CD4-positive, alpha-beta T cell treated with Interleukin-2 at 100 ng/mL for 4 hours (primary cell): ENCODE measurements around the gene TCL1B.
"Not testable (repeated sequence)": the region's sequence is repeated elsewhere in the genome, so short reads cannot be mapped to it uniquely, and the experiment has no call there.

ENCODE experiments used
- DNase-seq: peaks from one replicate; pipeline ENCODE4 v3.0.0-alpha.2; 2020; ENCODE audit warnings: low spot score

TCL1B gene, protein sequence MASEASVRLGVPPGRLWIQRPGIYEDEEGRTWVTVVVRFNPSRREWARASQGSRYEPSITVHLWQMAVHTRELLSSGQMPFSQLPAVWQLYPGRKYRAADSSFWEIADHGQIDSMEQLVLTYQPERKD

DNA sequence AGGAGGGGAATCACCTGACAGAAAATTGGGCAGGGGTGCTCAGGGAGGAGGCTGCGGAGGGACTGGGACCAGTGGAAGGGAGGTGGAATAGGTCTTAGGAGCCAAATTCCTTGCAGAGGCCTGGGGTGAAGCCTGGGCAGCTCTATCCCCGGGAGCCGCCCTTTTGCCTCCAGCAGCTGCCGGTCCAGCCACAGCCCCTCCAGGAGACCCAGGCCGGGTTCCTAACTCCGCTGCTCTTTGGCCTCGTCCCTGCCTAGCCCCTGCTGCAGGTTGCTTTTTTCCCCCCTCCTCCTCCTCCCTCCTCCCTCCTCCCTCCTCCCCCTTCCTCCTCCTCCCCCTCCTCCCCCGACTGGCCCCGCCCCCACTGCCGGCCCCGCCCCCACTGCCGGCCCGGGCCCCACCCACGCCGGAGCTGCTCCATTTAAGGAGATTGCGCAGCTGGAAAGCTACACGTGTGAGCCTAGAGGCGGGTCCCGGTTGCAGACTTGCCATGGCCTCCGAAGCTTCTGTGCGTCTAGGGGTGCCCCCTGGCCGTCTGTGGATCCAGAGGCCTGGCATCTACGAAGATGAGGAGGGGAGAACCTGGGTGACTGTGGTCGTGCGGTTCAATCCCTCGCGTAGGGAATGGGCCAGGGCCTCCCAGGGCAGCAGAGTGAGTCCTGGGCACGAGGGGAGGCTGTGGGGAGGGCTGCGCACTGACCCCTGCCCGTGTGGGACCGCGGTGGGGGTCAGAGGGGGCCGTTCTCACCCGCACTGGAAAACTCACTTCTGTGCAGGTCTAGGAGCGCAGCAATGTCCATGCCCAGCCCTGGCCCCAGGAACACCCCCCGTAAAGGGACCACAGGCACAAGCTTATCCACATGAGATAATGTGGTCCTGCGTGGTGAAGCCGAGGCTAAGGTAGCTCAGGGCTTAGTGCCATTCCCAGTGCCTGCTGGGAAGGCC, at the start of gene TCL1B:
Gene TCL1B, plus strand, starts transcription at position 449 of the 945 bp plus-strand sequence. Its CDS starts 42 bp downstream, at position 491.
- no peak for DNase-seq

- no peak for DNase-seq
Measured at GRCh38 chr14:95644981-95645380, 41.2 kb upstream of the TCL1B start.

GRCh38 chr14:95645389-95645996, 40.7 kb upstream of the TCL1B start:
- no peak for DNase-seq

DNA sequence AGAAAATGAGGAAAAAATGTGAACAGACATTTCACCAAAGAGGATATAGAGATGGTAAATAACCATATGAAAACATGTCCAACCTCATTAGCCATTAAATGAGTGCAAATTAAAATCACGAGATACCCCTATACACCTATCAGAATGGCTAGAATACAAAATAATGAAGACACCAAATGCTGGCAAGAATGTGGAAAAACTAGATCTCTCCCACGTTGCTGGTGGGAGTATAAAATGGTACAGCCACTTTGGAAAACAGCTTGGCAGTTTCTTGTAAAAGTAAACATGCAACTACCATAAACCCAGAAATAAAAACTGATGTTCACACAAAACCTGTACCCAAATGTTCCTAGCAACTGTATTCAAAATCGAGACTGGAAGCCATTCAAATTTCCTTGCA, 38.3 kb upstream of the TCL1B start:
- DNase-seq: no peak

GRCh38 chr14:95649230-95649629, 37.0 kb upstream of the TCL1B start:
- no peak for DNase-seq

DNA sequence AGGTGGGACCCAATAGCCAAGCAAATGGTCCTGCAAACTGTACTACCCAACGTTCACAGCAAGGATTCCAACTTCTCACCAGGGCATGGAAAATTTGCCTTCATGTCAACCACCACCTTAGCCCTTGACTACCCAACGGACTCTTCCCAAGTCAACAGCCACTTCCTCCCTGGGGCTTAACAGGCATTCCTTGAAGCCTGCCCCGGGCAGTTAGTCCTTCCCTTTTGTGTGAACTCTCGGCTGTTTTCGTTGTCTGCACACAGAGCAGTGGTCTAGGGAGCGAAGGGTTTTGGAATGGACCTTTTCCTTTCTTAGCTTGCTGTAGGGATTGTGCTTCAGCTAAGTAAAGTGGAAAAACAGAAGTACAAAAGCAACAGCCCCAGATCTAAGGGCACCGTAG, 35.2 kb upstream of the TCL1B start:
- no peak for DNase-seq

DNA sequence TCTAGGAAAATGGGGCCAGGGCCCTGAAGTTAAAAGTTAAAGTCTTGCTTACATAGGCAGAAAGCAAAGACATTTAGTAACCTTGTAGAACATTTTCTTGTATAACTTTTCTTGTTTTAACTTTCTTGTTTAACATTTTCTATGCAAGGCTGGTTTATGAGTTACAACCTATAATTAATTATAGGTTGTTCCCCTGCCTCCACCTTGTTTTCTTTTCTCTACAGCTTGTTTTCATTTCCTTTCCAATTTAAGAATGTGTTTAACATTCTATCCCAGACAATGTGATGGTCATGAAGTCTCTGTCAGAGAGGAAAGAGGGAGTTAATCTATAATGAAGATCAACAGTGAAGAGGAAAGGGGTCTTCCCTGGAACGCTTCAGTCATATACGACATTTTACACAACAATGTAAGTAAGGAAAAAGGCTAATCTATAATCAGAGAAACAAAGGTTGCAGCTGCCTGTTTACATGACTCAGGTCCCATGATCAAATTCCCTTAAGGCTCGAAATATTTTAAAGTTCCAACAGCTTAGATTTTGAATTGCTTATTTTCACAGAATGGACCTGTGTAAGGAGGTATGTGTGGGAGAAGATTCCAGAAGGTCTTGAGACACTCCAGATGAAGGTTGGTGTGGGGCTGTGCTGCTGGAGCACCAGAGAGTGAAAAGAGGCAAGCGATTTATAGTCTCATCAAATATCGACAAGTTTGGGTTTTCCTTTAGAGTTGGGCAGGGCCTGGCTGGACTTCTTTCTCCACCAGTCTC, 34.2 kb upstream of the TCL1B start:
- DNase-seq: no peak

GRCh38 chr14:95652690-95653089, 33.5 kb upstream of the TCL1B start:
- DNase-seq: no peak

GRCh38 chr14:95655461-95655860, 30.8 kb upstream of the TCL1B start:
- no peak for DNase-seq

DNA sequence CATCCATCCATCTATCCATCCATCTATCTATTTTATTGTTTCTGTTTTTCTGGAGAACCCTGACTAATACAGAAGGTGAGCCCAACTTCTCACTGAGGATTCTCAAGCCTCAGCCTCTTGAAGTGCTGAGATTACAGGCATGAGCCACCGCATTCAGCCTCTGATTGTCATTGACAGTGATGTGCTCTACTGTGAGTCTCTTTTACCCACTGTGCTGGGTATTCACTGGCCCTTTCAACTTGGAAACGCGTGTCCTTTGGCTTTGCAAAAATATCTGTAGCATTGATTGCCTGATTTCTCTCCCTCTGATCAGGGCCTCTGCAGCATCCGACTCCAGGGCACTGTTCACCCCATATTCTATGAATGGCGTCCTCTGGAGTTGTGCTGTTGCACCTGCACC, 29.6 kb upstream of the TCL1B start:
- no peak for DNase-seq

- no peak for DNase-seq
Measured at GRCh38 chr14:95657454-95657853, 28.8 kb upstream of the TCL1B start.

- no peak for DNase-seq
Measured at GRCh38 chr14:95659293-95659989, 26.8 kb upstream of the TCL1B start.

GRCh38 chr14:95659990-95660385, 26.2 kb upstream of the TCL1B start:
- DNase-seq: no peak

DNA sequence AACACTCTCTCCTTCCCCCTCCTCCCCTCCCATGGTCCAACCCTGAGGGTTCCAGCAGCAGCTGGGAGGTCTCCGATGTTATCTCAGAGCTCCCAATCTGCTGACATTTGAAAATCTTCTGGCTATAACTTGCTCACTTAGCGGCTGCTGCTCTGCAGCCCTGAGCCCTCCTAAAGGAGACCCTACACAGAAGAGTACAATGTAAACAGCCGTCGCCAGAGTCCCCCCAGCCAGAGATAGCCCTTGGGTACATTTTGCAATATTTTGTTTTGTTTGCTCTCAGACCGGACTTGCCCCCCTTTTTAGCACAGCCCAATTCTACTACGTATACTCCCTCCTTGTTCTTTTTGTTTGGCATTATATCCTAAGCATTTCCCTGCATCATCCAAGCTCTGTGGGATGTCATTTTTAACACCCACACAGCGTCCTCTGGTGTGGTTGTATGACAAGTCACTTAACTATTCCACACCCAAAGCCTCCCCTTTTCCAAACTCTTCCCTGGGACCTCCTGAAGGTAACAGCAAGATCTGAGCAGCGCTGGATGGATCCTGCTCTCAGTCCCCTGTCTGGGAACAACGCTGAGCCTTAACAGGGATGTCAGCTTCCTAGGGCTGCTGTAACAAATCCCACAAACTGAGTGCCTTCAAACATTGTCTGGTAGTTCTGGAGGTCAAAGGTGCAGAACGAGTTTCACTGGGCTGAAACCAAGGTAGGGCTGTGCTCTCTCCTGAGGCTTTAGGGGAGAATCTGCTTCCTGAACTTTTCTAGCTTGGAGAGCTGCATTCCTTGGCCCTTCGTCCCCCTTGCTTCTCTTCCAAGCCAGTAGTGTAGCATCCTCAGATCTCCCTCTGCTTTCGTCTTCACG, 25.3 kb upstream of the TCL1B start:
- DNase-seq: no peak

- DNase-seq: no peak
Measured at GRCh38 chr14:95662376-95663186, 23.6 kb upstream of the TCL1B start.

DNA sequence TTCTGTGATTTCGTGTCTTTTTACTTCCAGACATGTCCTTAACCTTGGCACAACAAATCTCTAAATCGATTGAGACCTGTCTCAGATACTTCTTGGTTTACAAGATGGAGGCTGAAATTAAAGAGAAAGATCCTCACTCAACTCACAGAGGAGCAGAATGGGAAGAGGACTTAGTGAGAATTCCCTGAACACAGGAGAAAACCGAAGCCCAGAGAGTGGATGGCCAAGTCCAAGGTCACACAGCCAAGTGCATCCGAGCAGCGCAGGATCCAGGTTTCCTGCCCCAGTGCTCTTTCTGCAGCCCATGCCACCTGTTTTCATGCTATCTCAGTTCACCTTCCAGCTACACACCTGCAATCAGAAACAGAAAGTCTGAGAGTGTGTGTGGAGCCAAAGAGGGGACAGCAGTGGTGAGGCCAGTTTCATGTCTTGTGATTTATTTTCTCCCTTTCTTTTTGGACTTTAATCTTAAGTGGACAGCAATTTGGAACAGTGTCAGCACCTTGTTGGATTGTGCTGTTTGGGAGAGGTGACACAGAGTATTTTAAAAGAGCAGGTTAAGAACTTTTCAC, 22.9 kb upstream of the TCL1B start:
- no peak for DNase-seq

DNA sequence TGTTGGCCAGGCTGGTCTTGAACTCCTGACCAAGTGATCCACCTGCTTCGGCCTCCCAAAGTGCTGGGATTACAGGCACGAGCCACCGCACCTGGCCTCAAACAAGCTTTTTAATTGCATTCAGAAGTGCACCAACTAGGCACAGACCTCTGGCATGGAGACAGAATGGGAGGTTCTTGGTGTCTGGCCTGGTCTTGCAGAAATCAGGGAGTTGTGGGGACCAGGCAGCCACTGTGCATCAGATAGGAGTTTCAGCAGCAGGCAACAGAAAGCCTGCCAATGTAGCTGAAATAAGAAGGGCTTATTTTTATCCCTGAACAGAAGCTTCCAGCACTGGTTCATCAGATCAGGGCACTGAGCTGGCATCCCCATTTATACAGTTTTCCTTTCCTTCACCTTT, 22.2 kb upstream of the TCL1B start:
- no peak for DNase-seq

DNA sequence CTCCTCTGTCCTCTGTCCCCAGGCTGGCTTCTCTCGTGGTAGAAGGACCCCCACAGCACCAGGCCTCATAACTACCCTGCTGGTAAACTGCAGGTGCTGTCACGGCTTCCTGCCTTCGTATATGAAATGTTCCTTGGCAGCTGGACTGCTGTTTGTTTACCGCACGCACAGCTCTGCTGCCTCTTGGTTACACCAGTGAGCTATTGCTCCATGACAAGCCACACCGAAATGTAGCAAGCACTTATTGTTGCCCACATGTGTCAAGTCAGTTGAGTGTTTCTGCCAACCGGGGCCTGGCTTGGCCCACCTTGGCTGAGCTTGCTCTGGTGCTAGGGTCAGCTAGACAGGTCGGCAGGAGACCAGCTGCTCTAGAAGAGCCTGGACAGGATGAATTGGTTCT, 21.7 kb upstream of the TCL1B start:
- DNase-seq: no peak

DNA sequence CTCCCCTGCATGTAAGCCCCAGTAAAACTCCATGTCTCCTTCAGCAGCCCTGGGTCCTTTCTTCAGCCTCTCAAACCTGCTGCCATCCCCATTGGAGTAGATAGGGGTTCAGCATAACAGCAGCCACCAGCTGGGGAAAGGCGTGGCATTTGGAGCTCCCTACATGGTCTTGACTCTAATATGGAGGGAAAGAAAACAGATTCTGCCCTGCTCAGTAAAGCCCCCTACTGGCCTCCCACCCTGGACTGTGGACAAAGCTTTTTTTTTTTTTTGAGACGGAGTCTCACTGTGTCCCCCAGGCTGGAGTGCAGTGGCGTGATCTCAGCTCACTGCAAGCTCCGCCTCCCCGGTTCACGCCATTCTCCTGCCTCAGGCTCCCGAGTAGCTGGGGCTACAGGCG, 20.7 kb upstream of the TCL1B start:
- not testable (repeated sequence) for DNase-seq

DNA sequence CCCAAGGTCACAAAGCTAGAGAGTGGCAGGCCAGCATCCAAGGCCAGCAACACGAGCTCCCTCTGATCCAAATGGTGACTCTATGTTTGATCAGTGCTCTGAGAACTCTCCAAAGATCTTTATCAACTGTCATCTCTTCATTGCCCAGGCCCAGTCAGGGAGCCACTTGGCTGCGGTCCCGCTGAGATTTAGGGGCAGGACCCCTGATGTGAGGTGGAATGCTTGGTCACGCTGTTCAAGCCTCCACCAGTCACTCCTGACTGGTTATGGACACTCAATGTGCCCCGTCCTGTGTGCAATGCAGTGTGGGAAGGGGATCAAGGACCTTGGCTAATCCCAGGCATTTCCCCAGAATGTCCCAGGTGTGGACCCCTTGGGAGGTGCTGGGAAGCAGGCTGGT, 19.8 kb upstream of the TCL1B start:
- no peak for DNase-seq
